Neuronal stem cell (in vitro differentiated cells): ENCODE data around the gene JMJD7.

Source experiments
- DNase-seq: peaks from one replicate; pipeline ENCODE4 v3.0.0-alpha.2; 2013; ENCODE audit warnings: low spot score
- H2AFZ ChIP-seq: one replicate; pipeline ENCODE4 v1.6.1; 2013; ENCODE audit warnings: mild to moderate bottlenecking, low read length, inconsistent platforms
- H2AK5ac ChIP-seq: 2 replicates; pipeline ENCODE4 v1.6.1; 2013; ENCODE audit warnings: low read depth, mild to moderate bottlenecking, inconsistent platforms, low read length, moderate library complexity, mixed read lengths
- H2BK120ac ChIP-seq: 2 replicates; pipeline ENCODE4 v1.6.1; 2013; ENCODE audit warnings: low read depth, mild to moderate bottlenecking, inconsistent platforms, low read length, moderate library complexity, mixed read lengths
- H2BK12ac ChIP-seq: one replicate; pipeline ENCODE4 v1.6.1; 2013; ENCODE audit warnings: low read length, inconsistent platforms
- H2BK15ac ChIP-seq: 2 replicates; pipeline ENCODE4 v1.6.1; 2013; ENCODE audit warnings: mild to moderate bottlenecking, low read length, inconsistent platforms, mixed read lengths
- H2BK5ac ChIP-seq: one replicate; pipeline ENCODE4 v1.6.1; 2013; ENCODE audit warnings: inconsistent platforms, mild to moderate bottlenecking, low read length, moderate library complexity
- H3K14ac ChIP-seq: one replicate; pipeline ENCODE4 v1.6.1; 2013; ENCODE audit warnings: low read length, inconsistent platforms
- H3K18ac ChIP-seq: 2 replicates; pipeline ENCODE4 v1.6.1; 2013; ENCODE audit warnings: low read length, inconsistent platforms
- H3K23ac ChIP-seq: 2 replicates; pipeline ENCODE4 v1.6.1; 2013; ENCODE audit warnings: low read depth, mild to moderate bottlenecking, mixed read lengths, low read length, inconsistent platforms; ENCODE audit not compliant: poor library complexity
- H3K27ac ChIP-seq: replicated peaks from 3 replicates; pipeline ENCODE4 v1.5.1; 2013; ENCODE audit warnings: low read length, inconsistent platforms
- H3K27me3 ChIP-seq, 3 experiments: 2 replicates each; pipeline ENCODE4 v1.6.1; 2013; ENCODE audit warnings: low read length in 3 of 3, mild to moderate bottlenecking in 2 of 3, inconsistent platforms in 1 of 3, low read depth in 1 of 3, mixed read lengths in 1 of 3, moderate library complexity in 1 of 3; ENCODE audit not compliant: control insufficient read depth in 3 of 3, insufficient read depth in 3 of 3
- H3K36me3 ChIP-seq, 2 donors: replicated peaks in 1 of 2; 2 replicates each; pipeline ENCODE4 v1.6.1; 2013; ENCODE audit warnings: low read length in 2 of 2; ENCODE audit not compliant: control insufficient read depth in 2 of 2, insufficient read depth in 2 of 2
- H3K4ac ChIP-seq: 2 replicates; pipeline ENCODE4 v1.6.1; 2013; ENCODE audit warnings: inconsistent platforms, mild to moderate bottlenecking, low read length, moderate library complexity
- H3K4me1 ChIP-seq, 2 donors: 1 replicate in 1 of 2; 2 replicates in 1 of 2; pipeline ENCODE4 v1.6.1; 2013; ENCODE audit warnings: low read length in 2 of 2, low read depth in 1 of 2; ENCODE audit not compliant: control insufficient read depth in 2 of 2, insufficient read depth in 1 of 2
- H3K4me2 ChIP-seq: one replicate; pipeline ENCODE4 v1.6.1; 2013; ENCODE audit warnings: mild to moderate bottlenecking, low read length, inconsistent platforms; ENCODE audit not compliant: insufficient read depth, poor library complexity, severe bottlenecking
- H3K4me3 ChIP-seq, 2 donors: 2 replicates each; pipeline ENCODE4 v1.5.1; 2013; ENCODE audit warnings: low read length in 2 of 2, mild to moderate bottlenecking in 2 of 2, inconsistent platforms in 1 of 2, moderate library complexity in 1 of 2
- H3K79me1 ChIP-seq: one replicate; pipeline ENCODE4 v1.6.1; 2013; ENCODE audit warnings: low read depth, mild to moderate bottlenecking, inconsistent platforms, low read length, moderate library complexity
- H3K9ac ChIP-seq: one replicate; pipeline ENCODE4 v1.6.1; 2013; ENCODE audit warnings: mild to moderate bottlenecking, low read depth, low read length, inconsistent platforms; ENCODE audit not compliant: poor library complexity
- H3K9me3 ChIP-seq, 2 donors: replicated peaks in 1 of 2; 2 replicates each; pipeline versions ENCODE3 to v1.6.1; 2013; ENCODE audit warnings: low read length in 2 of 2, mild to moderate bottlenecking in 2 of 2, inconsistent platforms in 1 of 2, low read depth in 1 of 2, mixed read lengths in 1 of 2, moderate library complexity in 1 of 2; ENCODE audit not compliant: control insufficient read depth in 2 of 2, insufficient read depth in 1 of 2
- H4K8ac ChIP-seq: one replicate; pipeline ENCODE4 v1.6.1; 2013; ENCODE audit warnings: low read depth, mild to moderate bottlenecking, inconsistent platforms, low read length, moderate library complexity
- H4K91ac ChIP-seq: one replicate; pipeline ENCODE4 v1.6.1; 2013; ENCODE audit warnings: low read length, low read depth, mild to moderate bottlenecking, inconsistent platforms; ENCODE audit not compliant: poor library complexity
- WGBS, 2 donors: extraction: QIAGEN DNeasy Blood & Tissue Kit; methylation state at CpG; one replicate each; pipeline ENCODE4 v1.1.7; 2013; ENCODE audit warnings: missing lambda C conversion rate in 2 of 2, mixed read lengths in 1 of 2; ENCODE audit not compliant: insufficient read length in 2 of 2, insufficient replicate concordance in 1 of 2; ENCODE audit errors: extremely low coverage in 2 of 2; 5-methylcytosine and 5-hydroxymethylcytosine counted together

JMJD7 gene

GRCh38 chr15:41791547-41791937, 36.4 kb upstream of the JMJD7 start:
- no peak overlapping the region for H4K8ac ChIP-seq
- no peak overlapping the region for H3K9ac ChIP-seq
- H3K4me2 ChIP-seq = no peak overlapping the region
- DNase-seq = no peak
- H2AFZ ChIP-seq = no peak overlapping the region
- H3K27ac ChIP-seq = no peak overlapping the region
- no peak overlapping the region for H2AK5ac ChIP-seq
- no peak overlapping the region for H3K18ac ChIP-seq
- no peak overlapping the region for H2BK15ac ChIP-seq
- no peak overlapping the region for H3K14ac ChIP-seq
- H2BK120ac ChIP-seq = no peak overlapping the region
- H3K4me3 ChIP-seq = no peak overlapping the region
- no peaks in the 10 kb centered on the region for H3K79me1 ChIP-seq
- no peak overlapping the region for H4K91ac ChIP-seq
- H2BK5ac ChIP-seq = no peak overlapping the region
- no peaks in the 10 kb centered on the region for H3K36me3 ChIP-seq
- H2BK12ac ChIP-seq = no peak overlapping the region
- H3K4ac ChIP-seq = no peak overlapping the region
- WGBS, 2 donors = no CpG with 5 or more reads among the region's 4 CpGs
- no peaks in the 10 kb centered on the region for H3K27me3 ChIP-seq
- H3K23ac ChIP-seq = no peak overlapping the region
- H3K9me3 ChIP-seq = no peaks in the 10 kb centered on the region
- H3K4me1 ChIP-seq = peaks cover 3 to 11% of the 10 kb centered on the region in 2 donors

GRCh38 chr15:41792000-41792637, 35.8 kb upstream of the JMJD7 start:
- no peak for DNase-seq
- H3K14ac ChIP-seq = no peak overlapping the region

GRCh38 chr15:41794081-41794480, 33.8 kb upstream of the JMJD7 start:
- H3K23ac ChIP-seq = no peak overlapping the region
- no peak overlapping the region for H2AK5ac ChIP-seq
- peaks cover 3 to 11% of the 10 kb centered on the region in 2 donors for H3K4me1 ChIP-seq
- H3K27ac ChIP-seq = no peak overlapping the region
- H3K4ac ChIP-seq = no peak overlapping the region
- DNase-seq = no peak
- H3K4me3 ChIP-seq = no peak overlapping the region
- H3K4me2 ChIP-seq = no peak overlapping the region
- no peak overlapping the region for H3K18ac ChIP-seq
- H3K27me3 ChIP-seq = no peaks in the 10 kb centered on the region
- H3K9me3 ChIP-seq = no peaks in the 10 kb centered on the region
- H2AFZ ChIP-seq = no peak overlapping the region
- H2BK12ac ChIP-seq = no peak overlapping the region
- H3K79me1 ChIP-seq = no peaks in the 10 kb centered on the region
- no peak overlapping the region for H3K14ac ChIP-seq
- H4K91ac ChIP-seq = no peak overlapping the region
- no CpG with 5 or more reads among the region's 4 CpGs for WGBS, 2 donors
- H2BK5ac ChIP-seq = no peak overlapping the region
- no peak overlapping the region for H2BK120ac ChIP-seq
- H2BK15ac ChIP-seq = no peak overlapping the region
- H3K36me3 ChIP-seq = no peaks in the 10 kb centered on the region
- H4K8ac ChIP-seq = no peak overlapping the region
- no peak overlapping the region for H3K9ac ChIP-seq

More at GRCh38 chr15:41792000-41792637, 35.8 kb upstream of the JMJD7 start:
- Histone ChIP-seq H3K27ac (no peak overlapping the region), H3K4me1 (peaks cover 3 to 11% of the 10 kb centered on the region in 2 donors), H2BK15ac (no peak overlapping the region), H3K9me3 (no peaks in the 10 kb centered on the region), H2BK120ac (no peak overlapping the region), H3K36me3 (no peaks in the 10 kb centered on the region), H3K18ac (no peak overlapping the region), H3K79me1 (no peaks in the 10 kb centered on the region), H3K4ac (no peak overlapping the region), H3K4me3 (no peak overlapping the region), H4K8ac (no peak overlapping the region), H2AK5ac (no peak overlapping the region), H4K91ac (no peak overlapping the region), H2BK5ac (no peak overlapping the region), H3K4me2 (no peak overlapping the region), H3K23ac (no peak overlapping the region), H3K9ac (no peak overlapping the region), H2BK12ac (no peak overlapping the region), H3K27me3 (no peaks in the 10 kb centered on the region), H2AFZ (no peak overlapping the region)
- no CpG with 5 or more reads among the region's 5 CpGs for WGBS, 2 donors

- Histone ChIP-seq H2BK12ac (no peak overlapping the region), H3K14ac (no peak overlapping the region), H4K91ac (no peak overlapping the region), H2BK120ac (no peak overlapping the region), H3K79me1 (no peaks in the 10 kb centered on the region), H3K27me3 (no peaks in the 10 kb centered on the region), H4K8ac (no peak overlapping the region), H3K36me3 (peaks cover 0 to 11% of the 10 kb centered on the region in 2 donors), H3K18ac (no peak overlapping the region), H3K4ac (no peak overlapping the region), H2AK5ac (no peak overlapping the region), H3K23ac (no peak overlapping the region), H3K9me3 (peaks cover 0 to 2% of the 10 kb centered on the region in 2 donors), H3K4me3 (no peak overlapping the region), H3K27ac (no peak overlapping the region), H3K4me2 (no peak overlapping the region), H2BK15ac (no peak overlapping the region), H2BK5ac (no peak overlapping the region), H3K9ac (no peak overlapping the region), H2AFZ (no peak overlapping the region), H3K4me1 (peaks cover 2 to 3% of the 10 kb centered on the region in 2 donors)
- no CpG with 5 or more reads among the region's 10 CpGs for WGBS, 2 donors
- DNase-seq = no peak
Measured at GRCh38 chr15:41795996-41796856, 31.7 kb upstream of the JMJD7 start.
